ENCODE data around the gene ATP8A2.

DNA sequence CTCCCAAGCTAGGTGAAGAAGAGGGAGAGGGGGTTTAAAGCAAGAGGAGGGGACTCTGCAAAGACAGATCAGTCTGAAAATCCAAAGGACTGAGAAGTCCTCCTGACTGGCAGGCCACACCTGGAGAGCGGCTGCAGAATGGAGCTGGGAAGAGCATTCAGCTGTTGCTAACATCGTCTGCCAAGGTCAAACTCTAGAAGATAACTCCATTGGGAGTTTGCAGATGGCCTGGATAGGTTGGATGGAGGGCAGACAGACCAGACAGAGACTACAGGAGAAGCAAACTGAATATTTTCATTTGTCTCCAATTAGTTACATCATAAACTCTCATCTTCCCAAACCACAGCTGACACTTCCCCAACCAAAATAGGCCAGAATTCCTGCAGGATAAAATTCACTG is 699.9 kb downstream of the ATP8A2 start:
- TF ChIP-seq, protein P1, sequence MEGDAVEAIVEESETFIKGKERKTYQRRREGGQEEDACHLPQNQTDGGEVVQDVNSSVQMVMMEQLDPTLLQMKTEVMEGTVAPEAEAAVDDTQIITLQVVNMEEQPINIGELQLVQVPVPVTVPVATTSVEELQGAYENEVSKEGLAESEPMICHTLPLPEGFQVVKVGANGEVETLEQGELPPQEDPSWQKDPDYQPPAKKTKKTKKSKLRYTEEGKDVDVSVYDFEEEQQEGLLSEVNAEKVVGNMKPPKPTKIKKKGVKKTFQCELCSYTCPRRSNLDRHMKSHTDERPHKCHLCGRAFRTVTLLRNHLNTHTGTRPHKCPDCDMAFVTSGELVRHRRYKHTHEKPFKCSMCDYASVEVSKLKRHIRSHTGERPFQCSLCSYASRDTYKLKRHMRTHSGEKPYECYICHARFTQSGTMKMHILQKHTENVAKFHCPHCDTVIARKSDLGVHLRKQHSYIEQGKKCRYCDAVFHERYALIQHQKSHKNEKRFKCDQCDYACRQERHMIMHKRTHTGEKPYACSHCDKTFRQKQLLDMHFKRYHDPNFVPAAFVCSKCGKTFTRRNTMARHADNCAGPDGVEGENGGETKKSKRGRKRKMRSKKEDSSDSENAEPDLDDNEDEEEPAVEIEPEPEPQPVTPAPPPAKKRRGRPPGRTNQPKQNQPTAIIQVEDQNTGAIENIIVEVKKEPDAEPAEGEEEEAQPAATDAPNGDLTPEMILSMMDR (IDR thresholded peaks at IDR 0.05): no peak
- TF ChIP-seq ZFX (IDR thresholded peaks at IDR 0.05; ENCODE audit: borderline replicate concordance): no peak

Measured in 22Rv1 (cell line).